Activated CD8-positive, alpha-beta memory T cell treated with anti-CD3 and anti-CD28 coated beads, Interleukin-2, amount 10 ng/mL, durations not matched to agents 7 days and 5 days (primary cell): ENCODE measurements around the gene SSTR3. TPM values are rescaled to one million over a fixed set of nuclear protein-coding genes. Genes with fewer than 3 reads are reported as not detected.

Experiments
- ATAC-seq: fragments of 150-1000 bp; cut with Tn5 transposase; one replicate; pipeline ENCODE4 v1.10.0; 2021; ENCODE audit warnings: moderate library complexity
- CTCF ChIA-PET: fragments of 350-600 bp; sonication (Branson Sonifier 250); formaldehyde crosslinking; loops from one replicate; lab custom pipeline; 2021; ENCODE audit warnings: antibody characterized with exemption; lab: Charles Lee
- DNase-seq: peaks from one replicate; pipeline ENCODE4 v3.0.0-alpha.2; 2020
- H3K27ac Mint-ChIP-seq: one replicate; pipeline ENCODE4 v1.8.0; 2021; ENCODE audit warnings: mild to moderate bottlenecking, mixed read lengths
- H3K27me3 Mint-ChIP-seq: one replicate; pipeline ENCODE4 v1.8.0; 2021; ENCODE audit warnings: mixed read lengths
- H3K36me3 Mint-ChIP-seq: one replicate; pipeline ENCODE4 v1.8.0; 2021; ENCODE audit warnings: mild to moderate bottlenecking, mixed read lengths
- H3K4me1 Mint-ChIP-seq: one replicate; pipeline ENCODE4 v1.8.0; 2021; ENCODE audit warnings: mixed read lengths
- H3K4me3 Mint-ChIP-seq: one replicate; pipeline ENCODE4 v1.8.0; 2021; ENCODE audit warnings: mild to moderate bottlenecking, moderate library complexity, mixed read lengths
- H3K9me3 Mint-ChIP-seq: one replicate; pipeline ENCODE4 v1.8.0; 2022; ENCODE audit warnings: low read depth, mixed read lengths
- total RNA-seq, 2 experiments: library from RNA; stranded (reverse); gene quantifications; one replicate each; pipeline ENCODE4 v1.2.3, GENCODE V29; 2021

The SSTR3 gene
- 1 to 10 TPM; 1.3 to 2.2 TPM for total RNA-seq

GRCh38 chr22:37212174-37212906 is at the start of gene SSTR3:
TSS of gene SSTR3 (minus strand) at chr22:37212477. CDS start at chr22:37207803, 4,674 bp downstream.
- no peaks in the 10 kb centered on the region for H3K27me3 Mint-ChIP-seq
- no peak for ATAC-seq
- peaks cover 2% of the 10 kb centered on the region for H3K36me3 Mint-ChIP-seq
- no peaks in the 10 kb centered on the region for H3K9me3 Mint-ChIP-seq
- no peak for DNase-seq
- no peak within 1 kb of the TSS for H3K4me3 Mint-ChIP-seq
- no peak within 1 kb of the TSS for H3K27ac Mint-ChIP-seq
- CTCF ChIA-PET, result interaction anchor here (1.2 kb wide), 1 partner anchor 47 kb away, joined by 3 read pairs; no protein-coding TSS in a partner anchor
- H3K4me1 Mint-ChIP-seq, result peaks cover 14% of the 10 kb centered on the region

GRCh38 chr22:37260901-37261336 is 48.6 kb upstream of the SSTR3 start:
- Mint-ChIP-seq H3K27me3 (peaks cover 6% of the 10 kb centered on the region), H3K36me3 (peaks cover 5% of the 10 kb centered on the region), H3K9me3 (peaks cover 4% of the 10 kb centered on the region), H3K27ac (peak overlapping the region; percentile 42), H3K4me3 (no peak overlapping the region), H3K4me1 (peaks cover 23% of the 10 kb centered on the region)
- CTCF ChIA-PET, result interaction anchor here (0.7 to 4.6 kb wide), 43 partner anchors 8 to 502 kb away, joined by 3 to 106 read pairs (median 5); partner anchors contain the start of genes CYTH4 and RAC2
- ATAC-seq (peak; percentile 77), DNase-seq (peak; percentile 75)

- ATAC-seq (no peak), DNase-seq (no peak)
- CTCF ChIA-PET, result interaction anchor here (0.8 to 4.6 kb wide), 44 partner anchors 8 to 502 kb away, joined by 3 to 106 read pairs (median 5); partner anchors contain the start of genes CYTH4 and RAC2
- peaks cover 5% of the 10 kb centered on the region for H3K36me3 Mint-ChIP-seq
- peaks cover 6% of the 10 kb centered on the region for H3K27me3 Mint-ChIP-seq
- H3K27ac Mint-ChIP-seq, result no peak overlapping the region
- H3K4me1 Mint-ChIP-seq, result peaks cover 29% of the 10 kb centered on the region
- no peak overlapping the region for H3K4me3 Mint-ChIP-seq
- peaks cover 4% of the 10 kb centered on the region for H3K9me3 Mint-ChIP-seq
Measured at GRCh38 chr22:37260155-37260795, 48.0 kb upstream of the SSTR3 start.

GRCh38 chr22:37259540-37260029 is 47.3 kb upstream of the SSTR3 start:
- H3K4me3 Mint-ChIP-seq, result no peak overlapping the region
- H3K9me3 Mint-ChIP-seq, result peaks cover 3% of the 10 kb centered on the region
- CTCF ChIA-PET, result interaction anchor here (1.1 to 4.6 kb wide), 30 partner anchors 7 to 273 kb away, joined by 3 to 106 read pairs (median 7); partner anchors contain the start of genes CYTH4 and RAC2
- no peak for ATAC-seq
- H3K27me3 Mint-ChIP-seq, result peaks cover 6% of the 10 kb centered on the region
- H3K27ac Mint-ChIP-seq, result no peak overlapping the region
- peaks cover 33% of the 10 kb centered on the region for H3K4me1 Mint-ChIP-seq
- H3K36me3 Mint-ChIP-seq, result peaks cover 5% of the 10 kb centered on the region
- DNase-seq, result no peak

- Mint-ChIP-seq H3K27me3 (peaks cover 6% of the 10 kb centered on the region), H3K9me3 (no peaks in the 10 kb centered on the region), H3K27ac (no peak overlapping the region), H3K4me3 (no peak overlapping the region), H3K4me1 (peaks cover 35% of the 10 kb centered on the region), H3K36me3 (peaks cover 5% of the 10 kb centered on the region)
- CTCF ChIA-PET, result interaction anchor here (0.6 to 4.6 kb wide), 16 partner anchors 9 to 200 kb away, joined by 3 to 106 read pairs (median 6); partner anchors contain the start of genes CYTH4 and RAC2
- ATAC-seq, result no peak
- DNase-seq, result no peak
Measured at GRCh38 chr22:37258753-37259401, 46.6 kb upstream of the SSTR3 start.

- no peak for ATAC-seq
- H3K27ac Mint-ChIP-seq, result no peak overlapping the region
- peaks cover 38% of the 10 kb centered on the region for H3K4me1 Mint-ChIP-seq
- H3K4me3 Mint-ChIP-seq, result no peak overlapping the region
- no peaks in the 10 kb centered on the region for H3K36me3 Mint-ChIP-seq
- no peaks in the 10 kb centered on the region for H3K9me3 Mint-ChIP-seq
- peaks cover 6% of the 10 kb centered on the region for H3K27me3 Mint-ChIP-seq
- CTCF ChIA-PET, result interaction anchor here (0.6 to 4.6 kb wide), 7 partner anchors 10 to 198 kb away, joined by 3 to 106 read pairs (median 4); partner anchors contain the start of gene RAC2
- DNase-seq, result no peak
Measured at GRCh38 chr22:37258005-37258752, 45.9 kb upstream of the SSTR3 start.

GRCh38 chr22:37256075-37256726 is 43.9 kb upstream of the SSTR3 start:
- Mint-ChIP-seq H3K36me3 (no peaks in the 10 kb centered on the region), H3K9me3 (no peaks in the 10 kb centered on the region), H3K4me3 (no peak overlapping the region), H3K4me1 (peaks cover 29% of the 10 kb centered on the region), H3K27ac (no peak overlapping the region), H3K27me3 (peaks cover 3% of the 10 kb centered on the region)
- ATAC-seq, result no peak
- CTCF ChIA-PET, result interaction anchor here (1.0 to 1.7 kb wide), 3 partner anchors 11 to 56 kb away, joined by 4 to 7 read pairs (median 5); no protein-coding TSS in a partner anchor
- DNase-seq, result no peak

GRCh38 chr22:37255558-37256006 is 43.3 kb upstream of the SSTR3 start:
- H3K27ac Mint-ChIP-seq, result peak overlapping the region; percentile 44
- H3K9me3 Mint-ChIP-seq, result no peaks in the 10 kb centered on the region
- peaks cover 23% of the 10 kb centered on the region for H3K4me1 Mint-ChIP-seq
- no peak for DNase-seq
- CTCF ChIA-PET, result interaction anchor here (1.0 to 1.7 kb wide), 3 partner anchors 10 to 56 kb away, joined by 4 to 7 read pairs (median 5); no protein-coding TSS in a partner anchor
- no peaks in the 10 kb centered on the region for H3K36me3 Mint-ChIP-seq
- no peak overlapping the region for H3K4me3 Mint-ChIP-seq
- H3K27me3 Mint-ChIP-seq, result no peaks in the 10 kb centered on the region
- no peak for ATAC-seq

- no peak for DNase-seq
- Mint-ChIP-seq H3K36me3 (no peaks in the 10 kb centered on the region), H3K9me3 (no peaks in the 10 kb centered on the region), H3K27me3 (no peaks in the 10 kb centered on the region), H3K4me1 (peaks cover 21% of the 10 kb centered on the region), H3K4me3 (no peak overlapping the region), H3K27ac (no peak overlapping the region)
- CTCF ChIA-PET, result no interaction called here
- peak; percentile 45 for ATAC-seq
Measured at GRCh38 chr22:37254867-37255233, 42.6 kb upstream of the SSTR3 start.

- peaks cover 16% of the 10 kb centered on the region for H3K4me1 Mint-ChIP-seq
- CTCF ChIA-PET, result interaction anchor here (0.7 kb wide), 1 partner anchor 10 kb away, joined by 4 read pairs; the partner anchor contains the start of gene RAC2
- no peaks in the 10 kb centered on the region for H3K27me3 Mint-ChIP-seq
- DNase-seq (no peak), ATAC-seq (no peak)
- H3K27ac Mint-ChIP-seq, result no peak overlapping the region
- no peak overlapping the region for H3K4me3 Mint-ChIP-seq
- H3K36me3 Mint-ChIP-seq, result no peaks in the 10 kb centered on the region
- H3K9me3 Mint-ChIP-seq, result no peaks in the 10 kb centered on the region
Measured at GRCh38 chr22:37254209-37254866, 42.1 kb upstream of the SSTR3 start.

- no peak for ATAC-seq
- Mint-ChIP-seq H3K36me3 (no peaks in the 10 kb centered on the region), H3K9me3 (no peaks in the 10 kb centered on the region), H3K4me1 (peaks cover 21% of the 10 kb centered on the region), H3K4me3 (no peak overlapping the region), H3K27ac (no peak overlapping the region), H3K27me3 (no peaks in the 10 kb centered on the region)
- DNase-seq, result no peak
- CTCF ChIA-PET, result interaction anchor here (1.2 to 2.2 kb wide), 3 partner anchors 7 to 231 kb away, joined by 3 to 15 read pairs (median 5); partner anchors contain the start of gene RAC2
Measured at GRCh38 chr22:37253126-37253660, 40.9 kb upstream of the SSTR3 start.
